K562 (cell line): ENCODE data around the gene CCDC148. TPM values are rescaled to one million over a fixed set of nuclear protein-coding genes. Genes with fewer than 3 reads are reported as not detected.

Experiments used
- ARID3B ChIP-seq: fragments of 250-450 bp; sonication (Bioruptor Pico); IDR thresholded peaks from 2 replicates; pipeline ENCODE4 v1.4.0; 2020; ENCODE audit warnings: borderline replicate concordance
- CBX3 ChIP-seq, 2 experiments: IDR thresholded peaks; 1 replicate in 1 of 2; 2 replicates in 1 of 2; pipeline ENCODE4 v1.6.1; 2012; ENCODE audit warnings: inconsistent platforms in 2 of 2, low read length in 2 of 2, borderline replicate concordance in 1 of 2, control low read depth in 1 of 2
- HMG20B ChIP-seq: fragments of 250-450 bp; sonication (Bioruptor Pico); IDR thresholded peaks from 2 replicates; pipeline ENCODE4 v1.5.0; 2021; ENCODE audit warnings: mild to moderate bottlenecking
- HOMEZ ChIP-seq: fragments of 250-450 bp; sonication (Bioruptor Pico); IDR thresholded peaks from 2 replicates; pipeline ENCODE4 v1.4.0; 2020; ENCODE audit warnings: mild to moderate bottlenecking, moderate library complexity
- NCOA4 ChIP-seq: fragments of 450-650 bp; IDR thresholded peaks from 2 replicates; pipeline ENCODE4 v1.6.1; 2018; ENCODE audit warnings: mild to moderate bottlenecking; ENCODE audit not compliant: partially characterized antibody
- NUFIP1 ChIP-seq: fragments of 450-650 bp; IDR thresholded peaks from 2 replicates; pipeline ENCODE4 v1.6.1; 2018; ENCODE audit not compliant: partially characterized antibody
- RERE ChIP-seq: sonication (generic); formaldehyde crosslinking; IDR thresholded peaks from 2 replicates; pipeline ENCODE4 v1.8.0; 2023; ENCODE audit warnings: missing genetic modification reagents, mild to moderate bottlenecking, borderline replicate concordance
- STAG1 ChIP-seq: sonication (generic); formaldehyde crosslinking; IDR thresholded peaks from 2 replicates; pipeline ENCODE4 v1.5.0; 2020; ENCODE audit warnings: missing genetic modification reagents, borderline replicate concordance
- YY1 ChIP-seq, 3 experiments: IDR thresholded peaks; 2 replicates each; pipeline ENCODE4 v1.6.1; 2011; ENCODE audit warnings: low read length in 2 of 3, mild to moderate bottlenecking in 2 of 3, moderate library complexity in 2 of 3, borderline replicate concordance in 1 of 3, control low read depth in 1 of 3, low read depth in 1 of 3; ENCODE audit not compliant: insufficient read depth in 3 of 3, insufficient replicate concordance in 2 of 3, control insufficient read depth in 1 of 3, insufficient read length in 1 of 3; ENCODE audit errors: extremely low read depth in 1 of 3
- ZNF184 ChIP-seq: sonication (generic); formaldehyde crosslinking; IDR thresholded peaks from 2 replicates; pipeline ENCODE4 v1.5.0; 2020; ENCODE audit warnings: missing genetic modification reagents
- polyA plus RNA-seq, 8 experiments: library from polyadenylated mRNA; depleted of rRNA in 4 of 8; stranded (reverse) in 5 of 8; unstranded in 3 of 8; fragments of >200 nt; fragmentation: Nextera tagmentation in 2 of 8; fragmentation: Illumina TruSeq in 1 of 8; extraction: Ambion mirVana in 2 of 8; extraction: Trizol in 1 of 8; gene quantifications; 2 replicates each; pipeline versions ENCODE4 v1.2.1 to v1.2.3, GENCODE V29; 2011 to 2014; ENCODE audit warnings: inconsistent platforms in 1 of 8, missing spikeins in 1 of 8
- total RNA-seq, 7 experiments: library from RNA; depleted of rRNA in 6 of 7; stranded (reverse); fragments of >200 nt in 6 of 7; fragmentation: Illumina TruSeq in 2 of 7; extraction: Trizol in 2 of 7; gene quantifications; 2 replicates each; pipeline versions ENCODE4 v1.2.1 to v1.2.3, GENCODE V29; 2011 to 2021; ENCODE audit warnings: low replicate concordance in 1 of 7

CCDC148 gene
- total and polyA plus RNA-seq, 9 of the 15 experiments (the other 6 are each of a cell fraction or from before 2014, with no cell fraction given) = 0.10 to 1.4 (median 0.65) TPM

- TF ChIP-seq YY1 (IDR thresholded peaks at IDR 0.05; ENCODE audit: borderline replicate concordance in 1 of 3, control insufficient read depth in 1 of 3, extremely low read depth in 1 of 3, insufficient read depth in 3 of 3, insufficient read length in 1 of 3, insufficient replicate concordance in 2 of 3, low read depth in 1 of 3, low read length in 2 of 3) (no peak), STAG1 (no peak), HOMEZ (CRISPR knock-in tag) (no peak), ARID3B (CRISPR knock-in tag) (no peak), HMG20B (CRISPR knock-in tag) (no peak), NCOA4 (no peak), NUFIP1 (no peak), CBX3 (IDR thresholded peaks at IDR 0.05; ENCODE audit: borderline replicate concordance in 1 of 2, low read length in 2 of 2) (no peak), ZNF184 (CRISPR knock-in tag) (no peak), RERE (CRISPR knock-in tag) (no peak)
Observed at GRCh38 chr2:158182676-158183295, 273.8 kb downstream of the CCDC148 start (continued).
